Measurements from ENCODE around the gene KCNIP3. TPM values are rescaled to one million over a fixed set of nuclear protein-coding genes. Genes with fewer than 3 reads are reported as not detected.
A peak's percentile ranks its signal among the peaks of the same experiment; 100 is the strongest.

The KCNIP3 gene
- total RNA-seq, 1 experiment from 2014 or later: 4.5 TPM

DNA sequence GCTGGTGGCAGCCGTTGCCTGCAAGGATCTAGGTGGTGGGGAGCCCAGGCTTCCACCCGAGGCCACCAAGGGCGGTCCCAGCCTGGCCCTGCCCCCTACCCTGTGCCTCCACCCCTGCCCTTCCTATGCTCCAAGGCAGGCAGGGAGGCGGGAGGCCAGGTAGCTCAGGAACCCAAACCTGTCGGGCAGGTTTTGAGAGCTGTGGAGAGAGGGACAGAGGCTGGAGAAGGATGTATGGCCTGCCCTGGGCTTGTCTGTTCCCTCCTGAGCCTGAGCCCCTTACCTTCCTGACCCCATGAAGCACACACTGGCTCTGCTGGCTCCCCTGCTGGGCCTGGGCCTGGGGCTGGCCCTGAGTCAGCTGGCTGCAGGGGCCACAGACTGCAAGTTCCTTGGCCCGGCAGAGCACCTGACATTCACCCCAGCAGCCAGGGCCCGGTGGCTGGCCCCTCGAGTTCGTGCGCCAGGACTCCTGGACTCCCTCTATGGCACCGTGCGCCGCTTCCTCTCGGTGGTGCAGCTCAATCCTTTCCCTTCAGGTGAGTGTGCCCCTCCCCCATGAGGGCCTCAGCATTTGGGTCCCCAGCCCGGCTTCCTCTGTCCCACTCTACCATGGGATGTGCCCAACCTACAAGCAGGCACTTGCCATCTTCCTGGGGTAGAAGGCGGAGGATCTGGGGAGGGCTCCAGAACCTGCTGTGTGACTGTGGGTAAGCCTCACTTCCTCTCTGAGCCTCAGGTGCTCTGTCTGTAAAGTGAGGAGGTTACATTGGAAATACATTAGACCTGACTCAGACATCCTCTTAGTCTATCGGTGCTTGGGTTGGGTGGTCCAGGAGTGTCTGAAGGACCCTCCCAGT lies 22.6 kb upstream of the KCNIP3 start, which contains the start of gene PROM2:
TSS of gene PROM2 (plus strand) at position 159 of the 860 bp plus-strand sequence. CDS start at position 296, 137 bp downstream.
- H3K9me2 ChIP-seq (ENCODE audit: insufficient read depth): no peaks in the 10 kb centered on the region
- H4K20me1 ChIP-seq (ENCODE audit: insufficient read depth): no peaks in the 10 kb centered on the region
- H3K4me3 ChIP-seq: peak within 1 kb of the TSS; percentile 73
- BruUV-seq (replicated peaks): TSS peak; percentile 57
- no peaks in the 10 kb centered on the region for H3K27me3 ChIP-seq (ENCODE audit: insufficient read depth, low read depth)
- POLR2A ChIA-PET (ENCODE audit: unreplicated experiment): interaction anchor here (0.5 to 0.6 kb wide), 3 partner anchors 41 to 128 kb away, joined by 3 to 4 read pairs (median 3); partner anchors contain the start of gene FAHD2A
- H3K9me3 ChIP-seq (ENCODE audit: insufficient read depth, low read depth): no peaks in the 10 kb centered on the region
- CTCF ChIA-PET: interaction anchor here (0.6 to 1.2 kb wide), 3 partner anchors 43 to 70 kb away, joined by 4 to 9 read pairs (median 5); no protein-coding TSS in a partner anchor
- H3F3A ChIP-seq (ENCODE audit: insufficient read depth, low read depth): peaks cover 10% of the 10 kb centered on the region; the same call in 1 of the 2 replicates
- intact Hi-C loops (cut with micrococcal nuclease; ENCODE audit: unreplicated experiment): loop anchor here (1.0 to 2.0 kb wide), 4 partner anchors 18 to 43 kb away; no protein-coding TSS in a partner anchor
- peaks cover 39% of the 10 kb centered on the region for H3K4me1 ChIP-seq (replicated peaks; ENCODE audit: insufficient read depth)
- DNase-seq: peak; percentile 92 to 93
- peaks cover 10% of the 10 kb centered on the region for H3K36me3 ChIP-seq (ENCODE audit: low read depth)
- peak within 1 kb of the TSS; percentile 61 for H2AFZ ChIP-seq
- H3K27ac ChIP-seq: peak within 1 kb of the TSS; percentile 11
- TF ChIP-seq EZH2 (IDR thresholded peaks at IDR 0.05; ENCODE audit: low read depth): no peak
- TF ChIP-seq, protein P1, sequence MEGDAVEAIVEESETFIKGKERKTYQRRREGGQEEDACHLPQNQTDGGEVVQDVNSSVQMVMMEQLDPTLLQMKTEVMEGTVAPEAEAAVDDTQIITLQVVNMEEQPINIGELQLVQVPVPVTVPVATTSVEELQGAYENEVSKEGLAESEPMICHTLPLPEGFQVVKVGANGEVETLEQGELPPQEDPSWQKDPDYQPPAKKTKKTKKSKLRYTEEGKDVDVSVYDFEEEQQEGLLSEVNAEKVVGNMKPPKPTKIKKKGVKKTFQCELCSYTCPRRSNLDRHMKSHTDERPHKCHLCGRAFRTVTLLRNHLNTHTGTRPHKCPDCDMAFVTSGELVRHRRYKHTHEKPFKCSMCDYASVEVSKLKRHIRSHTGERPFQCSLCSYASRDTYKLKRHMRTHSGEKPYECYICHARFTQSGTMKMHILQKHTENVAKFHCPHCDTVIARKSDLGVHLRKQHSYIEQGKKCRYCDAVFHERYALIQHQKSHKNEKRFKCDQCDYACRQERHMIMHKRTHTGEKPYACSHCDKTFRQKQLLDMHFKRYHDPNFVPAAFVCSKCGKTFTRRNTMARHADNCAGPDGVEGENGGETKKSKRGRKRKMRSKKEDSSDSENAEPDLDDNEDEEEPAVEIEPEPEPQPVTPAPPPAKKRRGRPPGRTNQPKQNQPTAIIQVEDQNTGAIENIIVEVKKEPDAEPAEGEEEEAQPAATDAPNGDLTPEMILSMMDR (conservative IDR thresholded peaks at IDR 0.05): no peak
- H3K79me2 ChIP-seq (ENCODE audit: low read depth): peaks cover 47% of the 10 kb centered on the region
- H3K4me2 ChIP-seq: peak within 1 kb of the TSS; percentile 88

DNA sequence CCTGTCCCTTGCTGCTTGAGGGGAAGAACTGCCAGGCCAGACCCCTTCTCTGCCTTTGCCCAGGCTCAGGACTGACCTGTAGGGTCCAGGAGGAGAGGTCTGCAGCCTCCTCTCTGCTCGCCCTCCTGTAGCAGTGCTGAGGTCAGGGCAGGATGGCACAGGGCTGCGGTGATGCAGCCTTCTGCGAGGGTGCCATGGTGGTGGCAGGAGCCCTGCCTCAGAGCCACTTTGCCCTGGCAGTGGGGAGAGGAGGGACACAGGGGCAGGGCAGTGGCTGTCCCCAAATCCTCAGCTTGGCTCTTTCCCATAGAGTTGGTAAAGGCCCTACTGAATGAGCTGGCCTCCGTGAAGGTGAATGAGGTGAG lies 22.0 kb upstream of the KCNIP3 start:
- DNase-seq: no peak
- peak overlapping the region; percentile 88 for H3K4me2 ChIP-seq
- peak overlapping the region; percentile 11 for H3K27ac ChIP-seq
- no peaks in the 10 kb centered on the region for H4K20me1 ChIP-seq (ENCODE audit: insufficient read depth)
- TSS peak; percentile 71 for BruUV-seq (replicated peaks)
- peaks cover 15% of the 10 kb centered on the region; the same call in 1 of the 2 replicates for H3F3A ChIP-seq (ENCODE audit: insufficient read depth, low read depth)
- no peaks in the 10 kb centered on the region for H3K9me2 ChIP-seq (ENCODE audit: insufficient read depth)
- H3K27me3 ChIP-seq (ENCODE audit: insufficient read depth, low read depth): no peaks in the 10 kb centered on the region
- intact Hi-C loops (cut with micrococcal nuclease; ENCODE audit: unreplicated experiment): loop anchor here (2.0 kb wide), 2 partner anchors 18 to 34 kb away; no protein-coding TSS in a partner anchor
- H2AFZ ChIP-seq: peak overlapping the region; percentile 70; the same call in 1 of the 2 replicates
- TF ChIP-seq EZH2 (IDR thresholded peaks at IDR 0.05; ENCODE audit: low read depth): no peak
- TF ChIP-seq, protein P1 (conservative IDR thresholded peaks at IDR 0.05): no peak
- peaks cover 16% of the 10 kb centered on the region for H3K36me3 ChIP-seq (ENCODE audit: low read depth)
- ChIA-PET POLR2A (ENCODE audit: unreplicated experiment) (interaction anchor here (0.6 to 1.0 kb wide), 4 partner anchors 27 to 44 kb away, joined by 3 to 5 read pairs (median 3); no protein-coding TSS in a partner anchor), CTCF (interaction anchor here (3.4 kb wide), 1 partner anchor 43 kb away, joined by 26 read pairs; no protein-coding TSS in a partner anchor)
- H3K4me1 ChIP-seq (replicated peaks; ENCODE audit: insufficient read depth): peaks cover 39% of the 10 kb centered on the region
- H3K79me2 ChIP-seq (ENCODE audit: low read depth): peaks cover 53% of the 10 kb centered on the region
- peak overlapping the region; percentile 73 for H3K4me3 ChIP-seq
- H3K9me3 ChIP-seq (ENCODE audit: insufficient read depth, low read depth): no peaks in the 10 kb centered on the region

DNA sequence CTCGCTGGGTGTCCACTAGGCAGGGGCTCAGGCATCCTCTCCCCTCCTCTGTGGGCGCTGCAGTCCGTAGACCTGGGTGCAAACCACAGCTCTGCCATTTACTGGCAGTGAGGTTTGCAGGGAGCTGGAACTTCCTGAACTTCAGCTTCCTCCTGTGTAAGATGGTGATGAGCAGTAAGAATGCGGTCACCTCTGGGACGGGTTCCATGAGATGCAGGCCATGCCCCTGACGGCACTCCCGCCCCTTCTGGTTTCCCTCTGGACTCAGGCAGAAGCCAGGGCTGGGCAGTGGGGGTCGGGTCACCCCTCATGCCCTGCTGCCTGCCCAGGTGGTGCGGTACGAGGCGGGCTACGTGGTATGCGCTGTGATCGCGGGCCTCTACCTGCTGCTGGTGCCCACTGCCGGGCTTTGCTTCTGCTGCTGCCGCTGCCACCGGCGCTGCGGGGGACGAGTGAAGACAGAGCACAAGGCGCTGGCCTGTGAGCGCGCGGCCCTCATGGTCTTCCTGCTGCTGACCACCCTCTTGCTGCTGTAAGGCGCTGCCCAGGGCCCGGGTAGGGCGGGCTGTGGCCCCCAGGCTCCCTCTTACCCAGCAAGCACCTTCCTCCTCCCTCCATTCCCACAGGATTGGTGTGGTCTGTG lies 21.4 kb upstream of the KCNIP3 start:
- Histone ChIP-seq H2AFZ (peak overlapping the region; percentile 70), H3K4me3 (peak overlapping the region; percentile 73), H3K4me2 (peak overlapping the region; percentile 88), H3F3A (ENCODE audit: insufficient read depth, low read depth) (peaks cover 16% of the 10 kb centered on the region; the same call in 1 of the 2 replicates), H3K79me2 (ENCODE audit: low read depth) (peaks cover 59% of the 10 kb centered on the region), H3K36me3 (ENCODE audit: low read depth) (peaks cover 22% of the 10 kb centered on the region), H3K4me1 (replicated peaks; ENCODE audit: insufficient read depth) (peaks cover 39% of the 10 kb centered on the region), H3K9me2 (ENCODE audit: insufficient read depth) (no peaks in the 10 kb centered on the region), H3K27me3 (ENCODE audit: insufficient read depth, low read depth) (no peaks in the 10 kb centered on the region), H3K9me3 (ENCODE audit: insufficient read depth, low read depth) (no peaks in the 10 kb centered on the region), H4K20me1 (ENCODE audit: insufficient read depth) (no peaks in the 10 kb centered on the region), H3K27ac (peak overlapping the region; percentile 11)
- ChIA-PET POLR2A (ENCODE audit: unreplicated experiment) (interaction anchor here (0.6 to 1.0 kb wide), 5 partner anchors 26 to 1474 kb away, joined by 3 to 5 read pairs (median 3); no protein-coding TSS in a partner anchor), CTCF (interaction anchor here (0.7 to 3.4 kb wide), 2 partner anchors 44 to 224 kb away, joined by 3 to 26 read pairs; no protein-coding TSS in a partner anchor)
- intact Hi-C loops (cut with micrococcal nuclease; ENCODE audit: unreplicated experiment): loop anchor here (2.0 kb wide), 2 partner anchors 17 to 35 kb away; no protein-coding TSS in a partner anchor
- peak; percentile 72 to 77 for DNase-seq
- no TSS peak for BruUV-seq (replicated peaks)
- no peak for TF ChIP-seq EZH2 (IDR thresholded peaks at IDR 0.05; ENCODE audit: low read depth)
